Activated B cell treated with CpG ODN at 0.5 μM for 24 hours (primary cell): ENCODE results near the gene DNAJC18. TPM values are rescaled to one million over a fixed set of nuclear protein-coding genes. Genes with fewer than 3 reads are reported as not detected.

Source experiments
- ATAC-seq: fragments of 200-7000 bp; cut with Tn5 transposase; one replicate; pipeline ENCODE4 v1.10.0; 2021; ENCODE audit warnings: low read depth, mild to moderate bottlenecking, moderate library complexity
- CTCF ChIA-PET: fragments of 350-600 bp; sonication (Branson Sonifier 250); formaldehyde crosslinking; loops from one replicate; lab custom pipeline; 2021; ENCODE audit warnings: antibody characterized with exemption; lab: Charles Lee
- POLR2A ChIA-PET: fragments of 350-600 bp; sonication (Branson Sonifier 250); formaldehyde crosslinking; loops from one replicate; lab custom pipeline; 2021; ENCODE audit warnings: antibody characterized with exemption; lab: Charles Lee
- DNase-seq: peaks from one replicate; pipeline ENCODE4 v3.0.0; 2022
- H3K27ac Mint-ChIP-seq: one replicate; pipeline ENCODE4 v1.8.0; 2020; ENCODE audit warnings: mixed read lengths
- H3K27me3 Mint-ChIP-seq: one replicate; pipeline ENCODE4 v1.8.0; 2021; ENCODE audit warnings: mixed read lengths
- H3K36me3 Mint-ChIP-seq: one replicate; pipeline ENCODE4 v1.8.0; 2021; ENCODE audit warnings: low read depth, mixed read lengths
- H3K4me1 Mint-ChIP-seq: one replicate; pipeline ENCODE4 v1.8.0; 2021; ENCODE audit warnings: mixed read lengths
- H3K4me3 Mint-ChIP-seq: one replicate; pipeline ENCODE4 v1.8.0; 2020; ENCODE audit warnings: mild to moderate bottlenecking, mixed read lengths
- H3K9me3 Mint-ChIP-seq: one replicate; pipeline ENCODE4 v1.8.0; 2020; ENCODE audit warnings: mixed read lengths
- CTCF ChIP-seq: fragments of 200-600 bp; IDR thresholded peaks from one replicate; pipeline ENCODE4 v1.8.0; 2022; ENCODE audit warnings: antibody characterized with exemption, mild to moderate bottlenecking
- intact Hi-C: fragments of 100-400 bp; cut with micrococcal nuclease; formaldehyde crosslinking; loops from one replicate; pipeline ENCODE4 v1.15.1; 2024
- total RNA-seq: library from RNA; stranded (reverse); gene quantifications from 2 replicates; pipeline ENCODE4 v1.2.3, GENCODE V29; 2022

DNAJC18 gene
- total RNA-seq, 1 donor from 2014 or later, result 9.1 TPM

GRCh38 chr5:139460455-139460854 is 21.1 kb upstream of the DNAJC18 start:
- Mint-ChIP-seq H3K4me3 (no peak overlapping the region), H3K27me3 (no peaks in the 10 kb centered on the region)
- DNase-seq, result no peak

GRCh38 chr5:139459451-139459934 is 20.2 kb upstream of the DNAJC18 start:
- Mint-ChIP-seq H3K27ac (no peak overlapping the region), H3K36me3 (no peaks in the 10 kb centered on the region), H3K4me3 (no peak overlapping the region), H3K9me3 (no peaks in the 10 kb centered on the region), H3K27me3 (no peaks in the 10 kb centered on the region), H3K4me1 (peaks cover 7% of the 10 kb centered on the region)
- no peak for TF ChIP-seq CTCF
- ATAC-seq (no peak), DNase-seq (no peak)
- CTCF ChIA-PET, result no interaction called here
- intact Hi-C loops, result loop anchor here (2.0 kb wide), 1 partner anchor 21 kb away; the partner anchor contains the start of gene DNAJC18
- POLR2A ChIA-PET, result no interaction called here

More at GRCh38 chr5:139460455-139460854, 21.1 kb upstream of the DNAJC18 start:
- Mint-ChIP-seq H3K36me3 (no peaks in the 10 kb centered on the region), H3K4me1 (peaks cover 4% of the 10 kb centered on the region), H3K27ac (no peak overlapping the region), H3K9me3 (no peaks in the 10 kb centered on the region)
- POLR2A ChIA-PET, result interaction anchor here (0.6 kb wide), 1 partner anchor 1075 kb away, joined by 4 read pairs; no protein-coding TSS in a partner anchor
- TF ChIP-seq CTCF, result no peak
- no peak for ATAC-seq
- CTCF ChIA-PET, result no interaction called here
- intact Hi-C loops, result no loop called here

- H3K4me1 Mint-ChIP-seq, result peaks cover 14% of the 10 kb centered on the region
- DNase-seq, result no peak
- H3K36me3 Mint-ChIP-seq, result no peaks in the 10 kb centered on the region
- H3K4me3 Mint-ChIP-seq, result no peak overlapping the region
- CTCF ChIA-PET, result no interaction called here
- intact Hi-C loops, result loop anchor here (2.0 kb wide), 1 partner anchor 20 kb away; the partner anchor contains the start of gene DNAJC18
- ATAC-seq, result peak; percentile 61
- no peak for TF ChIP-seq CTCF
- POLR2A ChIA-PET, result interaction anchor here (0.7 kb wide), 1 partner anchor 22 kb away, joined by 5 read pairs; no protein-coding TSS in a partner anchor
- H3K27me3 Mint-ChIP-seq, result no peaks in the 10 kb centered on the region
- no peaks in the 10 kb centered on the region for H3K9me3 Mint-ChIP-seq
- H3K27ac Mint-ChIP-seq, result no peak overlapping the region
These were observed 19.5 kb upstream of the DNAJC18 start for GRCh38 chr5:139458580-139459407.

DNA sequence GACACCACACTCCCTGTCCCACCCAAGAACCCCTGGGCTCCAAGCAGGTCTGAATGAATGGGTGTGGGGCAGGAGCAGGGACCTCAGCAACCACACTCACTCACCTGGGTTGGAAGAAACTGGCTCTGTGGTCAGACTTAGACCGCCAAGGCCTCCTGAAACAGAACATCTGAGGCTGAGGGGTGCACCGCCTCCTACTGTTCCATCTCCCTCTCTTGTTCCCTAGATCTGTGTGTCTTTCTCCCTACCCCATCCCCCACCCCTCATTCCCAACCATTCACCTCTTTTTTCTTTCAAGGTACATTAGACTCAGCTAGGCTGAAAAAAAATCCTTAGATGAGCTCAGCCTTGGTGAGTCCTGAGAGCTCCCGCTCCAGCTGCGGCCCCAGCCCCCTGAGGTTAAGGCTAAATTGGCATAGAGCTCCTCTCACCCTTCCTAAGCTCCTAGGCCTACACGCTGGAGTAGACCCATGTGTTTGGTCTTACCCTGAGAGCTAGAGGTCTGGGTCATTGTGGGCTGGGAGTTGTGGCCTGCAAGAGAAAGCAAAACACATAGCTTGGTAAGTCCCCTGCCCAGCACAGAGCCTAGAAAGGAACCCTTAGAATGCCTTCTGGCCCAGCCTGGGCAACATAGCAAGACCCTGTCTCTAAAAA is 18.5 kb upstream of the DNAJC18 start:
- no peak overlapping the region for H3K4me3 Mint-ChIP-seq
- ATAC-seq (no peak), DNase-seq (no peak)
- H3K9me3 Mint-ChIP-seq, result no peaks in the 10 kb centered on the region
- ChIA-PET CTCF (no interaction called here), POLR2A (interaction anchor here (0.7 kb wide), 1 partner anchor 21 kb away, joined by 5 read pairs; no protein-coding TSS in a partner anchor)
- no peak for TF ChIP-seq CTCF
- H3K36me3 Mint-ChIP-seq, result no peaks in the 10 kb centered on the region
- intact Hi-C loops, result loop anchor here (2.0 kb wide), 1 partner anchor 19 kb away; the partner anchor contains the start of gene DNAJC18
- H3K27me3 Mint-ChIP-seq, result no peaks in the 10 kb centered on the region
- H3K27ac Mint-ChIP-seq, result no peak overlapping the region
- peaks cover 15% of the 10 kb centered on the region for H3K4me1 Mint-ChIP-seq

- H3K4me1 Mint-ChIP-seq, result peaks cover 15% of the 10 kb centered on the region
These were observed 17.9 kb upstream of the DNAJC18 start for GRCh38 chr5:139457241-139457640.

More at GRCh38 chr5:139457241-139457640, 17.9 kb upstream of the DNAJC18 start:
- DNase-seq (no peak), ATAC-seq (no peak)
- Mint-ChIP-seq H3K27ac (no peak overlapping the region), H3K4me3 (no peak overlapping the region), H3K9me3 (no peaks in the 10 kb centered on the region), H3K27me3 (no peaks in the 10 kb centered on the region), H3K36me3 (no peaks in the 10 kb centered on the region)
- CTCF ChIA-PET, result no interaction called here
- POLR2A ChIA-PET, result no interaction called here
- intact Hi-C loops, result no loop called here
- TF ChIP-seq CTCF, result no peak
